H1 (cell line): ENCODE results near the gene UBAP2. TPM values are rescaled to one million over a fixed set of nuclear protein-coding genes. Genes with fewer than 3 reads are reported as not detected.

Source experiments
- CTBP2 ChIP-seq: IDR thresholded peaks from 2 replicates; pipeline ENCODE4 v1.7.0; 2011; ENCODE audit warnings: borderline replicate concordance, mild to moderate bottlenecking, moderate library complexity, mixed read lengths, low read length; ENCODE audit not compliant: insufficient read depth, insufficient read length
- PHF8 ChIP-seq: fragments of 200-600 bp; sonication (generic); conservative IDR thresholded peaks from 2 replicates; pipeline ENCODE4 v1.7.1; 2012; ENCODE audit warnings: low read depth, mild to moderate bottlenecking, inconsistent platforms, low read length, moderate library complexity
- TCF12 ChIP-seq: IDR thresholded peaks from 2 replicates; pipeline ENCODE4 v1.6.1; 2011; ENCODE audit warnings: low read depth, mild to moderate bottlenecking, low read length
- ZNF274 ChIP-seq: IDR thresholded peaks from 2 replicates; pipeline ENCODE4 v1.7.0; 2012; ENCODE audit warnings: low read length, borderline replicate concordance; ENCODE audit errors: extremely low read depth
- polyA plus RNA-seq, 7 experiments: library from polyadenylated mRNA; depleted of rRNA in 3 of 7; stranded (reverse) in 5 of 7; unstranded in 2 of 7; fragments of >200 nt in 5 of 7; fragments of 200-250 nt in 2 of 7; gene quantifications; 1 replicate in 5 of 7; 2 replicates in 1 of 7; 4 replicates in 1 of 7; pipeline versions ENCODE4 v1.2.1 to v1.2.3, GENCODE V29; 2011 to 2013; ENCODE audit warnings: missing spikeins in 2 of 7, mixed read lengths in 2 of 7
- total RNA-seq: library from RNA; stranded (reverse); fragmentation: NEBNext Ultra II Directional; extraction: Animal tissue kit (Norgen Biotek cat#: 25700); gene quantifications from 2 replicates; pipeline ENCODE4 v1.2.1, GENCODE V29; 2021
- TF ChIP-seq, protein P1 (sequence below), 3 experiments: IDR thresholded peaks; 1 replicate in 2 of 3; 2 replicates in 1 of 3; pipeline versions ENCODE4 v1.5.1 to v1.6.1; 2011; ENCODE audit warnings: low read length in 3 of 3, mild to moderate bottlenecking in 3 of 3, inconsistent platforms in 2 of 3, low read depth in 1 of 3, moderate library complexity in 1 of 3; ENCODE audit not compliant: insufficient read depth in 1 of 3; ENCODE audit errors: control extremely low read depth in 1 of 3

The UBAP2 gene
- total and polyA plus RNA-seq, 2 of the 8 experiments (the other 6 are each of a cell fraction or from before 2014, with no cell fraction given) = 75.0 to 81.4 TPM

DNA sequence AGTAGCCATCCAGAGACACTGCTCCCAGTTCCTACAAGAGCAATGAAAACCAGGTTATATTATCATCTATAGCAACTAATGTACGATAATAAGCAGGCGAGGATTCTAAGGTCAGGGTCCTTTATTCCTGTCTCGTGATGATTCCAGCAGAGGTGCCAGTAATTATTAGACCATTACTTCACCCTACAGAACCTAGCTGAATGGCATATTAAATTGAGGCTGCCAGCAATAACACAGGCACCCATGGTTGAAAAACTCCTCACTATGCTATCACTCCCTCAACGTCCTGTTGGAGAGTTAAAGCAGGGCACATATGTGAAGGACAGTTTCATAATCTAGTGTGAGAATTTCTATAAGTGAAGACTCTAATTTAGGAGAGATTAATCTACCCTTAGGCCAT is 48.1 kb upstream of the UBAP2 start (continued):
- no peak for TF ChIP-seq PHF8
- TF ChIP-seq CTBP2 = no peak
- TF ChIP-seq ZNF274 = no peak
- TF ChIP-seq, protein P1, sequence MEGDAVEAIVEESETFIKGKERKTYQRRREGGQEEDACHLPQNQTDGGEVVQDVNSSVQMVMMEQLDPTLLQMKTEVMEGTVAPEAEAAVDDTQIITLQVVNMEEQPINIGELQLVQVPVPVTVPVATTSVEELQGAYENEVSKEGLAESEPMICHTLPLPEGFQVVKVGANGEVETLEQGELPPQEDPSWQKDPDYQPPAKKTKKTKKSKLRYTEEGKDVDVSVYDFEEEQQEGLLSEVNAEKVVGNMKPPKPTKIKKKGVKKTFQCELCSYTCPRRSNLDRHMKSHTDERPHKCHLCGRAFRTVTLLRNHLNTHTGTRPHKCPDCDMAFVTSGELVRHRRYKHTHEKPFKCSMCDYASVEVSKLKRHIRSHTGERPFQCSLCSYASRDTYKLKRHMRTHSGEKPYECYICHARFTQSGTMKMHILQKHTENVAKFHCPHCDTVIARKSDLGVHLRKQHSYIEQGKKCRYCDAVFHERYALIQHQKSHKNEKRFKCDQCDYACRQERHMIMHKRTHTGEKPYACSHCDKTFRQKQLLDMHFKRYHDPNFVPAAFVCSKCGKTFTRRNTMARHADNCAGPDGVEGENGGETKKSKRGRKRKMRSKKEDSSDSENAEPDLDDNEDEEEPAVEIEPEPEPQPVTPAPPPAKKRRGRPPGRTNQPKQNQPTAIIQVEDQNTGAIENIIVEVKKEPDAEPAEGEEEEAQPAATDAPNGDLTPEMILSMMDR (IDR thresholded peaks at IDR 0.05; ENCODE audit: control extremely low read depth in 1 of 3, insufficient read depth in 1 of 3, low read depth in 1 of 3, low read length in 3 of 3) = no peak
- TF ChIP-seq TCF12 = no peak
